ENCODE data around the gene PIK3R2. TPM values are rescaled to one million over a fixed set of nuclear protein-coding genes. Genes with fewer than 3 reads are reported as not detected.
"Not testable (repeated sequence)": the region's sequence is repeated elsewhere in the genome, so short reads cannot be mapped to it uniquely, and the experiment has no call there.

PIK3R2 gene
- total RNA-seq: 10 to 100 TPM; 16.5 to 21.4 (median 19.6) TPM

GRCh38 chr19:18152817-18153555 is at the start of gene PIK3R2:
Gene PIK3R2 (plus strand): TSS chr19:18153163. CDS start chr19:18155880, 2,717 bp downstream.
- Mint-ChIP-seq H3K27me3 (ENCODE audit: low read depth) (no peaks in the 10 kb centered on the region), H3K36me3 (ENCODE audit: insufficient read depth) (no peaks in the 10 kb centered on the region), H3K4me3 (peak within 1 kb of the TSS; percentile 88), H3K4me1 (ENCODE audit: low read depth) (peaks cover 24% of the 10 kb centered on the region), H3K9me3 (no peaks in the 10 kb centered on the region)
- peak; percentile 99 for DNase-seq
- ATAC-seq: peak; percentile 92

- H3K27me3 Mint-ChIP-seq (ENCODE audit: low read depth): no peaks in the 10 kb centered on the region
- no peaks in the 10 kb centered on the region for H3K36me3 Mint-ChIP-seq (ENCODE audit: insufficient read depth)
- H3K9me3 Mint-ChIP-seq: no peaks in the 10 kb centered on the region
- peak overlapping the region; percentile 74 for H3K4me3 Mint-ChIP-seq
- ATAC-seq: no peak
- peaks cover 21% of the 10 kb centered on the region for H3K4me1 Mint-ChIP-seq (ENCODE audit: low read depth)
- DNase-seq: no peak
Measured at GRCh38 chr19:18104793-18105131, 48.2 kb upstream of the PIK3R2 start.

- not testable (repeated sequence) for H3K27me3 Mint-ChIP-seq (ENCODE audit: low read depth); H3K36me3 Mint-ChIP-seq (ENCODE audit: insufficient read depth); ATAC-seq; H3K9me3 Mint-ChIP-seq; H3K4me3 Mint-ChIP-seq; DNase-seq
- peaks cover 20% of the 10 kb centered on the region for H3K4me1 Mint-ChIP-seq (ENCODE audit: low read depth)
Measured at GRCh38 chr19:18105259-18105658, 47.7 kb upstream of the PIK3R2 start.

- ATAC-seq: no peak
- Mint-ChIP-seq H3K27me3 (ENCODE audit: low read depth) (no peaks in the 10 kb centered on the region), H3K4me1 (ENCODE audit: low read depth) (peaks cover 23% of the 10 kb centered on the region), H3K36me3 (ENCODE audit: insufficient read depth) (no peaks in the 10 kb centered on the region), H3K9me3 (no peaks in the 10 kb centered on the region), H3K4me3 (no peak overlapping the region)
- DNase-seq: no peak
Measured at GRCh38 chr19:18107235-18107634, 45.7 kb upstream of the PIK3R2 start.

GRCh38 chr19:18108897-18109296 is 44.1 kb upstream of the PIK3R2 start:
- ATAC-seq (no peak), DNase-seq (no peak)
- Mint-ChIP-seq H3K9me3 (no peaks in the 10 kb centered on the region), H3K36me3 (ENCODE audit: insufficient read depth) (no peaks in the 10 kb centered on the region), H3K27me3 (ENCODE audit: low read depth) (no peaks in the 10 kb centered on the region), H3K4me1 (ENCODE audit: low read depth) (peaks cover 25% of the 10 kb centered on the region), H3K4me3 (peak overlapping the region; percentile 76)

GRCh38 chr19:18109341-18109732 is 43.6 kb upstream of the PIK3R2 start:
- Mint-ChIP-seq H3K4me3 (peak overlapping the region; percentile 76), H3K4me1 (ENCODE audit: low read depth) (peaks cover 24% of the 10 kb centered on the region), H3K9me3 (no peaks in the 10 kb centered on the region), H3K27me3 (ENCODE audit: low read depth) (no peaks in the 10 kb centered on the region), H3K36me3 (ENCODE audit: insufficient read depth) (no peaks in the 10 kb centered on the region)
- ATAC-seq (peak in 1 of 2 donors; percentile 4), DNase-seq (no peak)

GRCh38 chr19:18109733-18110608 is 43.0 kb upstream of the PIK3R2 start:
- ATAC-seq: peak; percentile 89 to 91
- H3K36me3 Mint-ChIP-seq (ENCODE audit: insufficient read depth): no peaks in the 10 kb centered on the region
- DNase-seq: peak; percentile 49
- no peaks in the 10 kb centered on the region for H3K27me3 Mint-ChIP-seq (ENCODE audit: low read depth)
- H3K4me3 Mint-ChIP-seq: peak overlapping the region; percentile 76
- no peaks in the 10 kb centered on the region for H3K9me3 Mint-ChIP-seq
- H3K4me1 Mint-ChIP-seq (ENCODE audit: low read depth): peaks cover 18% of the 10 kb centered on the region

GRCh38 chr19:18110609-18111232 is 42.2 kb upstream of the PIK3R2 start:
- H3K4me3 Mint-ChIP-seq: peak overlapping the region; percentile 76
- peaks cover 18% of the 10 kb centered on the region for H3K4me1 Mint-ChIP-seq (ENCODE audit: low read depth)
- no peaks in the 10 kb centered on the region for H3K36me3 Mint-ChIP-seq (ENCODE audit: insufficient read depth)
- ATAC-seq: no peak
- H3K27me3 Mint-ChIP-seq (ENCODE audit: low read depth): no peaks in the 10 kb centered on the region
- DNase-seq: no peak
- H3K9me3 Mint-ChIP-seq: no peaks in the 10 kb centered on the region

- Mint-ChIP-seq H3K36me3 (ENCODE audit: insufficient read depth) (no peaks in the 10 kb centered on the region), H3K27me3 (ENCODE audit: low read depth) (no peaks in the 10 kb centered on the region), H3K9me3 (no peaks in the 10 kb centered on the region), H3K4me3 (no peak overlapping the region), H3K4me1 (ENCODE audit: low read depth) (peaks cover 23% of the 10 kb centered on the region)
- peak; percentile 34 to 41 for ATAC-seq
- peak; percentile 79 for DNase-seq
Measured at GRCh38 chr19:18112989-18113478, 39.9 kb upstream of the PIK3R2 start.

- ATAC-seq: no peak
- no peak for DNase-seq
- H3K27me3 Mint-ChIP-seq (ENCODE audit: low read depth): no peaks in the 10 kb centered on the region
- H3K36me3 Mint-ChIP-seq (ENCODE audit: insufficient read depth): no peaks in the 10 kb centered on the region
- H3K4me3 Mint-ChIP-seq: no peak overlapping the region
- H3K9me3 Mint-ChIP-seq: no peaks in the 10 kb centered on the region
- H3K4me1 Mint-ChIP-seq (ENCODE audit: low read depth): peaks cover 26% of the 10 kb centered on the region
Measured at GRCh38 chr19:18113827-18114226, 39.1 kb upstream of the PIK3R2 start.

- Mint-ChIP-seq H3K27me3 (ENCODE audit: low read depth) (no peaks in the 10 kb centered on the region), H3K4me1 (ENCODE audit: low read depth) (peaks cover 27% of the 10 kb centered on the region), H3K4me3 (no peak overlapping the region), H3K9me3 (no peaks in the 10 kb centered on the region), H3K36me3 (ENCODE audit: insufficient read depth) (no peaks in the 10 kb centered on the region)
- ATAC-seq (no peak), DNase-seq (no peak)
Measured at GRCh38 chr19:18114483-18114882, 38.5 kb upstream of the PIK3R2 start.

GRCh38 chr19:18117364-18117691 is 35.6 kb upstream of the PIK3R2 start:
- Mint-ChIP-seq H3K27me3 (ENCODE audit: low read depth) (no peaks in the 10 kb centered on the region), H3K9me3 (no peaks in the 10 kb centered on the region), H3K4me1 (ENCODE audit: low read depth) (peaks cover 36% of the 10 kb centered on the region), H3K4me3 (peak overlapping the region; percentile 78), H3K36me3 (ENCODE audit: insufficient read depth) (no peaks in the 10 kb centered on the region)
- DNase-seq (no peak), ATAC-seq (no peak)

- Mint-ChIP-seq H3K4me1 (ENCODE audit: low read depth) (peaks cover 32% of the 10 kb centered on the region), H3K4me3 (peak overlapping the region; percentile 82), H3K36me3 (ENCODE audit: insufficient read depth) (no peaks in the 10 kb centered on the region), H3K9me3 (no peaks in the 10 kb centered on the region), H3K27me3 (ENCODE audit: low read depth) (no peaks in the 10 kb centered on the region)
- ATAC-seq (peak; percentile 85 to 88), DNase-seq (peak; percentile 95)
Measured at GRCh38 chr19:18117692-18118378, 35.1 kb upstream of the PIK3R2 start.

- Mint-ChIP-seq H3K9me3 (no peaks in the 10 kb centered on the region), H3K4me3 (peak overlapping the region; percentile 82), H3K4me1 (ENCODE audit: low read depth) (peaks cover 32% of the 10 kb centered on the region), H3K36me3 (ENCODE audit: insufficient read depth) (peaks cover 3% of the 10 kb centered on the region), H3K27me3 (ENCODE audit: low read depth) (no peaks in the 10 kb centered on the region)
- ATAC-seq (no peak), DNase-seq (no peak)
Measured at GRCh38 chr19:18118420-18119012, 34.4 kb upstream of the PIK3R2 start.
